ENCODE data around the gene MYL5.

GRCh38 chr4:634599-634985 is 39.8 kb upstream of the MYL5 start:
- TF ChIP-seq SMC3 (conservative IDR thresholded peaks at IDR 0.05; ENCODE audit: poor library complexity) (no peak), CTCF (IDR thresholded peaks at IDR 0.05; ENCODE audit: poor library complexity, severe bottlenecking) (no peak), POLR2AphosphoS5 (IDR thresholded peaks at IDR 0.05) (no peak), RAD21 (conservative IDR thresholded peaks at IDR 0.05) (no peak), EP300 (conservative IDR thresholded peaks at IDR 0.05; ENCODE audit: poor library complexity, severe bottlenecking) (no peak), EZH2 (IDR thresholded peaks at IDR 0.05; ENCODE audit: borderline replicate concordance, insufficient read depth, low read length, poor library complexity, severe bottlenecking) (no peak), TAF1 (IDR thresholded peaks at IDR 0.05; ENCODE audit: low read depth) (no peak), REST (IDR thresholded peaks at IDR 0.05; ENCODE audit: borderline replicate concordance) (no peak)

All from neural cell (in vitro differentiated cells).